Activated CD4-positive, alpha-beta T cell treated with anti-CD3 and anti-CD28 coated beads, Interleukin-2, Interleukin-4, amounts not matched to agents 100 ng/mL and 50 ng/mL, durations not matched to agents 16 hours and 8 hours (primary cell): ENCODE results near the gene MARCHF9.

Source experiments
- DNase-seq: peaks from one replicate; pipeline ENCODE4 v3.0.0-alpha.2; 2020; ENCODE audit warnings: low spot score

The MARCHF9 gene

GRCh38 chr12:57800965-57801364 lies 46.1 kb downstream of the MARCHF9 start:
- no peak for DNase-seq

GRCh38 chr12:57802607-57803006 lies 47.7 kb downstream of the MARCHF9 start:
- no peak for DNase-seq

- DNase-seq = peak; percentile 9
Observed at GRCh38 chr12:57803319-57803893, 48.5 kb downstream of the MARCHF9 start.

GRCh38 chr12:57806677-57807076 lies 51.8 kb downstream of the MARCHF9 start:
- no peak for DNase-seq

GRCh38 chr12:57807285-57807684 lies 52.4 kb downstream of the MARCHF9 start:
- no peak for DNase-seq

- DNase-seq = no peak
Observed at GRCh38 chr12:57808351-57808750, 53.4 kb downstream of the MARCHF9 start.

GRCh38 chr12:57809425-57809824 lies 54.5 kb downstream of the MARCHF9 start:
- no peak for DNase-seq
